ENCODE measurements around the gene FBH1.

- TF ChIP-seq POLR2AphosphoS5 (IDR thresholded peaks at IDR 0.05; ENCODE audit: low read depth, low read length) = no peak
- no peak for TF ChIP-seq POLR2A (IDR thresholded peaks at IDR 0.05; ENCODE audit: low read depth, low read length)
- no peak for TF ChIP-seq PAX5 (IDR thresholded peaks at IDR 0.05; ENCODE audit: insufficient read depth, low read length, severe bottlenecking)
Measured at GRCh38 chr10:5895804-5896203, 5.8 kb downstream of the FBH1 start.

Measured in GM12891 (cell line).